ENCODE data around the gene VAX1.

GRCh38 chr10:117092386-117092785 is 45.7 kb downstream of the VAX1 start:
- TF ChIP-seq CTCF (tag by site-specific recombination; IDR thresholded peaks at IDR 0.05) (no peak), ZBTB8A (tag by site-specific recombination; IDR thresholded peaks at IDR 0.05) (no peak), ZNF274 (IDR thresholded peaks at IDR 0.05; ENCODE audit: low read length) (no peak), ZNF274 (tag by site-specific recombination; IDR thresholded peaks at IDR 0.05; ENCODE audit: borderline replicate concordance) (no peak), ZIC2 (tag by site-specific recombination; IDR thresholded peaks at IDR 0.05) (no peak), ZNF138 (tag by site-specific recombination; IDR thresholded peaks at IDR 0.05; ENCODE audit: borderline replicate concordance) (no peak), ZNF404 (tag by site-specific recombination; IDR thresholded peaks at IDR 0.05) (no peak), ZNF121 (tag by site-specific recombination; IDR thresholded peaks at IDR 0.05) (no peak), SP2 (tag by site-specific recombination; IDR thresholded peaks at IDR 0.05) (no peak), ZNF501 (tag by site-specific recombination; IDR thresholded peaks at IDR 0.05) (no peak), ZNF140 (tag by site-specific recombination; IDR thresholded peaks at IDR 0.05) (no peak)
